ENCODE results near the gene TIAM2. TPM values are rescaled to one million over a fixed set of nuclear protein-coding genes. Genes with fewer than 3 reads are reported as not detected.
"Not testable (repeated sequence)": the region's sequence is repeated elsewhere in the genome, so short reads cannot be mapped to it uniquely, and the experiment has no call there.

TIAM2 gene
- total RNA-seq, 1 donor from 2014 or later, result 191 TPM

DNA sequence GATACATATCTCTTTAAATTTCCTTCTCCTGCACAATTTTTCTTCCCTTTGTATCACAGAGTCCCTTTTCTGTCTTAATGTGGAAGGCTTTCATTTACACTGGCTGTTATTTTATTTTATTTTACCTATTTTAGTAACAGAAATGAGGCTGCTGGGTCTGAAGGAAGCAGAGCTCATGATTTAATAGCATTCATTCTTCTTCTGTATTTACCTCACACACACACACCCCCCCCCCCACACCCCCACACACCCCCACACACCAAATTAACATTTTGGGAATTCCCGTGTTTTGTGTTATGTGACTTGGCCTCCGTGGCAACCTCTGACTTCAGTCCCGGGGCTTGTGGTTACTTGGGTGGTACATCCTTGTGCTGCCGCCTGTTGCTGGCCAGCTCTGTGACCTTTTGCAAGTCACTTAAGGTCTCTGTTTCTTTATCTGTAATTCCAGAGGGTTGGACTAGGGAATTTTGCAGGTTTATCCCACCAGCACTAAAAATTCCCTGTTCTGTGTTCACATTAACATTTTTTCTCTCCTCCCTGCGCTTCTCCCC, 108.8 kb downstream of the TIAM2 start:
- DNase-seq, result no peak

DNA sequence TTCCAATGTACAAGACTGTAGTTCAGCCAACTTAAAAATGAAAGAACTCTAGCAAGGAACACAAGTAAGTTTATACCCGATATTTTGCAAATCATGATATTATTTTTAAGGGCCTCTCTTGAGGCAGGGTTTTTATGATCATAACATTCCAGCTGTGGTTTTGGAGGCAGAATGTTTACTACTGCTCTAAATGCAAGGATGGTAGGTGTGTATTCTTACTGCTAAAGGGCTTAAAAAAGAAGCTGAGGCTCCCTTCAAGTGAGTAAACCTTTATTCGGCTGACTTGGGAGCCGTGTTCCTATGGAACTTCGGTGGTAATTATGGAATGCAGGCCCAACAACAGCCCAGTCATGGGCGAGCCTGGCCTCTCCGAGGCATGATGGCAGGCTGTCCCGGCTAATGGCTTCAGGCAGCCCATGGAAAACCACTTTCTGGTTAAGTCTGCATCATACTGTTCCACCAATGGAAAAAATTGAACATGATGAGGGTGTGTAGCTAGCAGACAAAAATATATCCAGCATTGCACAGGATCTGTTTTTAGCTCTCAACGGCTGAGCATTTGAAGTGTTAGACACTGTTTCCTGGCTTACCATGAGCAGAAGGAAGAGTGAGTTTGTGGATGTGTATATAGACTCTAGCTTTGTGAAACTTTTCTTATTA, 111.5 kb downstream of the TIAM2 start:
- DNase-seq, result no peak

DNA sequence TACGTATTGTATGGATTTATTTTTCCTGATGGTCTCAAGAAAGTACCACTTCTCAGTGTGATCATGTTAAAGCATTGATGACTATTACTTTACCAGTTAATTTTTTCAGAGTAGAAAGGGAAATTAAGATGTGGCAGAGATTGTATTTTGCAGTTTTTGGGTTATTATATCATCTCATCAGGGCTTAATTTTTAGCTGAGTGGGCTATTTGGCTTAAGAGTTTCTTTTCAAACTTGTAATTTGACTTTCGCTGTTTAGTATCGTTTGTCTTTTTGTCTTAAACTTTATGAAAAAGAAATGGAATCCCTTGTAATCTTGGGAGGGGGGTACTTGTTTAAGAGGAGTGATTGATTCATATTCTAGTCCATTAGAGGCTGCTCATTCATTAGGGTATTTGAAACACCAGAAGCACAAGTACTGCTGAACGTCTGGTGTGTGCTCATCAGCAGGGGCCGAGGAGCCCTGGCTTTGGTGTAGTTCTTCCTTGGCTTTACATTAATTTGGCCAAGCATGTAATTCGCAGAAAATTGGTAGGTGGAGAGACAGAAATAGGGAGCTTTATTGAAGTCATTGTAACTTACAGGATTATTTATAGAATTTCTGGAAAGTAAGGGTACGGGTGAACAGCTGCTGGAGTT, 112.4 kb downstream of the TIAM2 start:
- no peak for DNase-seq

DNA sequence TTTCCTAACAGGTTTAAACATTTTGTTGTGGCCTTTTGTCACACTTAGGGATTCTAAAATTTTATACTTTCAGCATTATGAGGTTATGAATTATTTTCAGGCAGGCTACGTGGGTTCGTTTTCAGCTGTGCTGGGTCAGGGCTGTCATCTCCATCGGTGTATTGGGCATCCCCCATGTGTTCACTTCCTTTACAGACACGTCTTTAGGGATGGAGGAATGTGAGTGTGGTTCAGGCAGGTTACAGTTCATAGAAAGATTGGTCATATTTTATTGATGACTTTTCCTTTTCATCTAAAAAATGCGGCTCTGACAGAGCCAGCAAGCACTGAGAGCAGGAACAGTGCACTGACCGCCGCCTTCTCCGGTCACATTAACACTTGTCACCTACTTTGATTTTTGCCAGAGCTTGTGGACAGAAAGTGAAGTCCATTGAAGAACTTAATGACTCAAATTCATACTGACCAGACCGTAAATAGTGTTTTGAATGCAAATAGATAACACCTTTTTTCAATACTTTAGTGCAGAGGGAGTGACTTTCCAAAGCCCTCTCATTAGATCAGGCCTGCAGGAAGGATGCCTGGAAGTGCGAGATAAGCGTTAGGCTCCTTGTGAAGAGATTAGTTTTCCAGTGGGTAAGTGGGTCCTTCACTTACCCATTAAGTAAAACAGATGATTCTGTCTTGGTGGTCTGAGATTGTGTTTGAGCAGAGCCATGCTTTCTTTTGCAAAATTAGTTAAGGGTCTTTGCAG, 113.1 kb downstream of the TIAM2 start:
- no peak for DNase-seq

DNA sequence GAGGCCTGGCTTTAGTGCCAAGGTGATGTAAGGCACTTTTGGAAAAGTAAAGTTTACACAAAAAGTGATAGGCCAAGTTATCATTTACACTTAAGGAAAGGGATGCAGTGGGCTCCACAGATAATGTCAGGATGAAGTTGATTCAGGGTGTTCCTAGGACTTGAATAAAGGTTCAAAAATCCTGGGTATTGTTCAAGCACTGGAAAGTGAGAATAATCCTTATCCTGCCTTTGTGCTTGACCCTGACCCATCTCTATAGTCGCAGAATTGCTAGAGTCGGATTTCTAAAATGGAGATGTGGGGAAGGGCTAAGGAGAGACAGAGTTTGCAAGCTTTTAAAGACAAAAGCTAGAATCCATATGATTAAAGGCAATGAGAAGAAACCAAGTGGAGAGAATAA, 115.6 kb downstream of the TIAM2 start:
- no peak for DNase-seq

DNA sequence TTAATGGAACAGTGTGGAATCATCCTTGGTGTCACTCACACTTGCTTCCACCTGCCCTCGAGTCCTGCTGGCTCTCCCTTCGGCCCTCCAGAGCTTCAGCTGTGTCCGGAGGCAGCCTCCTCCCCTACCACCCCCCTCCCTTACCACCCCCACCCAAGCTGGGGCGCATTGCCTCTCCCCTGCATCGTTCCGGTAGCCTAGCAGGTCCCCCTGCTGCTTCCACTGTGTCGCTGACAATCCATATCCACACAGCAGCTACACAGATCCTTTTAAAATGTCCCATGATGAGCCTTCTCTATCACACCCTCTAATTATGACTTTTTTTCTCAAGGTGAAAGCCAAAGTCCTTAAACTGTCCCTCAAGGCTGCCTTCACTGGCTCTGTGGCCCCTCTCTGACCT, 117.6 kb downstream of the TIAM2 start:
- no peak for DNase-seq

DNA sequence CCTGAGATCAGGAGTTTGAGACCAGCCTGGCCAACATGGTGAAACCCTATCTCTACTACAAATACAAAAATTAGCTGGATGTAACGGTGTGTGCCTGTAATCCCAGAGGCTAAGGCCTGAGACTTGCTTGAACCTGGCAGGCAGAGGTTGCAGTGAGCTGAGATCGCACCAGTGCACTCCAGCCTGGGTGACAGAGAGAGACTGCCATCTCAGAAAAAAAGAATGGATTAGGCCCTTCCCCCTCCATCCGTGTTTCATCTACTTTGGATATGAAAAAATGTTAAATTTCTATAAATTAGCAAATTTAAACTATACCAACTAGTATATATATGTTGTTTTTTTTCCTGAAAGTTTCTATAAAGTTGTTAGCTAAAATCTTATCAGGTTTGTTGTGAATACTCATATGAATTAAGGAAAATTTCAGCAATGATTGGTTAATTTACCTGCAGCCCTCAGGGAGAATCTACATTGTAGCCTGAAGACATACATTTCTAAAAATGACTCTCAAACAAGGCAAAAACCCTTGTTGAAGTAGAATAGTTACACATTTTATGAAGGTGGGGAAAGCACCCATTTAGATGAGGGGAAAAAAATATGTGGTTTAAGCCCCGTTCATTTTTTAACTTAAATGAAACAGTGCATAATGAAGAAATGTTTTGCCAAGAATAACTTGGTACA, 120.9 kb downstream of the TIAM2 start:
- DNase-seq, result no peak

DNA sequence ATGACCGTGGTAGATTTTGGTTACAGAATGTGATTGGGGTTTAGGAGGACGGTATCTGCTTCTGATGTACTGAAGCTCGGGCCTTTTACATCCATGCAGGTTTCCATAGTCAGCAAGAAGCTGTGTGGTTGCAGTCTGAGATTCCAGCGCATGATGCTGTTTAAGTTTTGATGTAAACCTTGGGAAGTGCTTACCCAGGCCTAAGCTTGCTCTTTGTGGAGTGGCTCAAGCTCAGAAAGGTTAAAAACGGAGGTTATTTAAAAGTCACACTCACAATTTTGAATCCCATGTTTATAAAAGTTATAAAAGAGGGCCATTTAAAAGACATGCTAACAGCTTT, 121.4 kb downstream of the TIAM2 start:
- DNase-seq, result no peak

DNA sequence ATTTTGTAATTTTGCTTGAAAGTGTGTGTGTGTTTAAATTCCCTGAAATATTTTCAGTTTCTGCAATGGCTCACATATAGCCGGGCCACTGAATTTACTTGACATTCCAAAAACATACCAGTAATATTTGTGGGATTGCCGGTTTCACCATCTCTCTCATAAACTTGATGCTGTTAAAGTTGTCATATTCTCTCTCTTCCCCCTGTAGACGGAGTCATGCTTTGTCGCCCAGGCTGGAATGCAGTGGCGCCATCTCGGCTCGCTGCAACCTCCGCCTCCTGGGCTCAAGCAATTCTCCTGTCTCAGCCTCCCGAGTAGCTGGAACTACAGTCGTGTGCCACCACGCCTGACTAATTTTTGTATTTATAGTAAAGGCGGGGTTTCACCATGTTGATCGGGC, 122.1 kb downstream of the TIAM2 start:
- no peak for DNase-seq

DNA sequence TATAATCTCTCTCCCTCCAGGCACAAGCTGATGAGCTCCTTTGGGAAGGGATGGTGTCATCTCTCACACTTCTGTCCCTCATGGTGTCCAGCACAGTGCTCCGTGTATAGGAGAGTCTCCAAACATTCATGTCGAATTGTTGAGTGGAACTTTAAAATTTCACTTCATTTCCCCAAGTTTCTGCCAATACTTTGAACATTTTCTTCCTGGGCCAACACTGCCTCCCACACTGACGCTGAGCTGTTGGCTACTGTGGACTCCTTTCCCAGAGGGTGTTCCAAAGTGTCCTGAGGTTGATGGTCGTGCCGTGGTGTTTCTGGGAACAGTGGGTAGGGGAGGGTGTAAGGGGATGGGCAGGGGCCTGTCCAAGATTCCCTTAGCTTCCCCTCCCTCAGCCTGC, 122.7 kb downstream of the TIAM2 start:
- no peak for DNase-seq

DNA sequence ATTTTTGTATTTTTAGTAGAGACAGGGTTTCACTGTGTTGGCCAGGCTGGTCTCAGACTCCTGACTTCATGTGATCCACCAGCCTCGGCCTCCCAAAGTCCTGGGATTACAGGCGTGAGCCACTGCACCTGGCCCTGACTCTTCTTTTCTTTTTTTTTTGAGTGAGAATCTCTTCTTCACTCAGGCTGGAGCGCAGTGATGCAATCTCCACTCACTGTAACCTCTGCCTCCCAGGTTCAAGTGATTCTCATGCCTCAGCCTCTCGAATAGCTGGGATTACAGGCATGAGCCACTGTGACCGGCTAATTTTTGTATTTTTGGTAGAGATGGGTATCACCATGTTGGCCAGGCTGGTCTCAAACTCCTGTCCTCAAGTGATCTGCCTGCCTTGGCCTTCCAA, 124.1 kb downstream of the TIAM2 start:
- not testable (repeated sequence) for DNase-seq

DNA sequence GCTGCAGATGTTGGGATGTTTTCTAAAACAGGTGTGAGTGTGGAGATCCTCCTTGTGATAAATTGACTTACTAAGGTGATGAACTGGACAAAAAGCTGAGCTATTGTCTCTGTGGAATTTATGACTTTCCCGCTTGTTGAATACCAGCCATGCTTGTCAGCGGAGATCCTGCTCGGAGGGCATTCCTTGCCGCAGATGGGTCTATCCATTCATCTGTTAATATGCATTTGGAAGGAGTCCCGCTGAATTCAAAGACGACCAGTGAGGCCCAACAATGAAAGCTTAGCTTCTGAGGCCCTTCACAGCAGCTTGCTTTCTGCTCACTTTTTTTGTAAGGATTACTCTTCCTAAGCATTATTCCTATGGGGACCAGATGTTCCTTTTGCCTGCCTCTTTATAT, 124.9 kb downstream of the TIAM2 start:
- DNase-seq, result no peak

DNA sequence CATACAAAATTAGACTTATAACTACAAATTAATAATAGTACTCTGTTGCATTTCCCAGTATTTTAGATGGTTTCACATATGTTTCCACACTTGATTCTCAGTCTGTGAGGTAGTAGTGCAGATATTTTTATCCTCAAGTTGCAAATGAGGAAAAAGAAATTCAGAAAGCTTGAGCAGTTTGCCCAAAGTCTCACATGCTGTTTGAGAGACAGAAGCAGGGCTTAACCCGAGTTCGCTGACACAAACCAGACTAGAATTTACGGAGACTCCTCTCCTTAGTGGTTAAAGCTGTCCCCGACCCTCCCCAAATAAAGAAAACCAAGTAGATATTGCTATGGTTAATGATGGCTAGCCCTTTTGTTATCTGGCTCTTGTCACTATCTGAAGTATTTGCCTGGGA, 126.2 kb downstream of the TIAM2 start:
- DNase-seq, result no peak

DNA sequence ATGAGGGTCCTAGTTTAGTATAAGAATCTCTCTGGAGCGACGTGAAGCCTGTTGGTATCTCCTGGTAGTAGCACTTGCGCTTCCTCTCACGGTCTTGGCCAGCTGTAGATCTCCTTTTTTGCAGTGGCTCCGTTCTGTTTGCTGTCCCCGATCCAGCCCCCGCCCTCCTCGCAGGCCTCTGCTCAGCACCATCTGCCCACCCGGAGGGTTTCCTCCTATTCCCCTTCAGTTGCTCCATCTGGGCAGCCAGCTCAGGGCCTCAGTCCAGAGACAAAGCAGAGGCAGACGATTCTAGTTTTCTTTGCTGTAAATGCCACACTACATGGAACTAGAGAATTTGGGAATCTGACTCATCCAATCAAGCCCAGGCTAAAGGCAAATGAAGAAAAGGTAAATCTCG, 126.6 kb downstream of the TIAM2 start:
- peak; percentile 16 for DNase-seq

DNA sequence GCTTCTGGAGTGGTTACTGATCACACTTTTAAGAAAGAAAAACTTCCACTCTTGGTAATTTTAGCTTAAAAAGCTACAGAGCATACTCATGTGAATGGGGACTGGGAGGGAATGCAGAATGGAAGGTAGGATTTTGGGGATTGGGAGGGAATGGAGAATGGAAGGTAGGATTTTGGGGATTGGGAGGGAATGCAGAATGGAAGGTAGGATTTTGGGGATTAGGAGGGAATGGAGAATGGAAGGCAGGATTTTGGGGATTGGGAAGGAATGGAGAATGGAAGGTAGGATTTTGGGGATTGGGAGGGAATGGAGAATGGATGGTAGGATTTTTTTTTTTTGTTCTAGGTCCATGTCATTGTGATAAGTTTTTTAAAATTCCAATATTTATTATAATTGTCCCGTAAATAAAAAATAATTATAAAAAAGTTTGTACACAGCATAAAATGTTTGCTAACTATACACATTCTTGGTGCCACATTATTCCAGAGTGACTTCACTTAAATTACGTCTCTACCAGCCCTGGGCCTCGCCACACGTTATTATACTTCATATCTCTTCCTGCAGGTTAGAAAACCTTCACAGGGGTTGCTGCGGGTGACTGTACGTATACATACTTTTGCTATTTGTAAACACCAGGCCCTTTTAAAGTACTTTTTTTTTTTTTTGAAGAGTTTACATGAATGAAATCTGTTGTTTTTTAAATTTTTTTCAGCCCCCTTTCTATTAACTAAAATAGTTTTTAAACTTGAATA, 127.3 kb downstream of the TIAM2 start:
- DNase-seq, result no peak

DNA sequence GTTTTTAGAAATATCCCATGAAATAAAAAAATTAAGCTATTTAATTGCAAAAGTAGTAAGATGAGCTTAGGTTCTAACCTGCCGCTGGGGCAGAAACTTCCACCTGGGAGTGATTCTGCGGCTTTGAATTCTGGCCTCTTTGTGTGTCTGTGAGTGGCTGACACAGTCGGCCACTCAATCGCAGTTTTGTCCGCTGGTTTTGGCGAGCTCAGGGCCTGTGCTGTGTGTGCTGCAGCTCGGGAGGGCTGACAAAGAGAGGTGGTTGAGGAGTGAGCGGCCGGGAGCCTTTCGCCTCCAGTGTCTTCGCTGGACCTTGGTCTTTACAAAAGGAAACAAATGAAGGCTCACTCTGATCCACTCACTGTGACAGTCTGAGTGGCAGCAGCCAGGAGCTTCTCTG, 128.4 kb downstream of the TIAM2 start:
- no peak for DNase-seq

DNA sequence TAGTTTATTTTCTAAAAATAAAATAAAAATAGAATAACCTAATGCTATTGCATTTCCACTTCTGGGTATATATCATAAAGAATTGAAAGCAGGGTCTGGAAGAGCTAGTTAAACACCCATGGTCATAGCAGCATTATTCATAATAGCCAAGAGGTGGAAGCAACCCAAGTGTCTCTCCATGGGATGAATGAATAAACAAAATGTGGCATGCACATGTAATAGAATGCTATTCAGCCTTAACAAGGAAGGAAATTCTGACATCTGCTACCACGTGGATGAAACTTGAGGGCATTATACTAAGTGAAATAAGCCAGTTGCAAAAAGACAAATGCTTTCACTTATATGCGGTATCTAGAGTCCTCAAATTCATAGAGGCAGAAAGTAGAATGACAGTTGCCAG, 130.8 kb downstream of the TIAM2 start:
- DNase-seq, result no peak

DNA sequence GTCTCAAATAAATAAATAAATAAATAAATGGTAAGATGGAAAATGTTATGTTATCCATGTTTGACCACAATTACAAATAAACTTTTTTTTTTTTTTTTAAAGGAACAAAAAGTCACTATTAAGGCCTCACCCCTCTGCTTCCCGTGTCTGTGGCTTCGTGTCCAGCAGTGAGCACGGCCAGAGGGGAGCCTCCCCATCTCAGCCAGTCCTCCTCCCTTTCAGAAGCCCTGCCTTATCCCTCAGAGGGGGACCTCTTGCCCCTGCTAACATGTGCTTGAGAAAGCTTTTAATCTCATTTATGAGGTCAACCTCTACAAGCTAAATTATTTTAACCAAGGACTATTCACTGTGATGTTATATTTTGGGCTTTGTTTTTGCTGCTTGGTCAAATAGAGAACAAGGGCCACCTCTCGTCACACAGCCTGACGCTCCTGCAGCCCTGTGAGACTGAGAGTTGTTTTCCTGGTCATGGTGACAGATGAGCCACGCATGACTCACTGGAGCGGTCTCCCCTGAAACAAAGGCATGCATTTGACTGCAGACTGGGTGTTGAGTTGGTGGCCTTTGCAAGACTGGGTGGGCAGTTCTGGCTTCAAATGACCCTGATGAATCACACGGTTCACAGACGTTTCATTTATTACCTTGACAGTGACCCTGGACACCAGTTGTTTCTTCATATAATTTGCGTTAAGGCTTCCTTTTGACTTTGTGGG, 131.8 kb downstream of the TIAM2 start:
- no peak for DNase-seq

DNA sequence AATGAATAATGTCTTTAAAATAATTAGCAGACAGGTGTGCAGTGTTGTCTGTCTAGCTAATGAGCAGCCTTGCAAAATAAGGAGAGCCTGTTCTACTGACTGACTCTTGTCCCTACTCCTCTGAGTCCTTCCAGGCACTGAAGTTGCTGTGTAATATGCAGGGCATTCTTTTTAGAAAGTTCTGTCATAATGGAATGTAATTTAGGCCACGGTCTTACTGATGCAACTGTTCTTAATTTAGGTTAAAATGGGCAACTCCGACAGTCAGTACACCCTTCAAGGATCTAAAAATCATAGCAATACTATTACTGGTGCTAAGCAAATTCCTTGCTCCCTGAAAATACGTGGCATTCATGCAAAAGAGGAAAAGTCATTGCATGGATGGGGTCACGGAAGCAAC, 133.9 kb downstream of the TIAM2 start:
- no peak for DNase-seq

DNA sequence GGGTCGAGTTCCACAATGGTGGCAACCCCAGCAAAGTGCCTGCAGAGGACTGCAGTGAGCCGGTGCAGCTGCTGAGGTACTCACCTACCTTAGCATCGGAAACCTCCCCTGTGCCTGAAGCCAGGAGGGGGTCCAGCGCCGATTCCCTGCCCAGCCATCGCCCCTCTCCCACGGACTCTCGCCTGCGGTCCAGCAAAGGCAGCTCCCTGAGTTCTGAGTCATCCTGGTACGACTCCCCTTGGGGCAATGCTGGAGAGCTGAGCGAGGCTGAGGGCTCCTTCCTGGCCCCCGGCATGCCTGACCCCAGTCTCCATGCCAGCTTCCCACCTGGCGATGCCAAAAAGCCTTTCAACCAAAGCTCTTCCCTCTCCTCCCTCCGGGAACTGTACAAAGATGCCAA, 134.6 kb downstream of the TIAM2 start:
- no peak for DNase-seq

DNA sequence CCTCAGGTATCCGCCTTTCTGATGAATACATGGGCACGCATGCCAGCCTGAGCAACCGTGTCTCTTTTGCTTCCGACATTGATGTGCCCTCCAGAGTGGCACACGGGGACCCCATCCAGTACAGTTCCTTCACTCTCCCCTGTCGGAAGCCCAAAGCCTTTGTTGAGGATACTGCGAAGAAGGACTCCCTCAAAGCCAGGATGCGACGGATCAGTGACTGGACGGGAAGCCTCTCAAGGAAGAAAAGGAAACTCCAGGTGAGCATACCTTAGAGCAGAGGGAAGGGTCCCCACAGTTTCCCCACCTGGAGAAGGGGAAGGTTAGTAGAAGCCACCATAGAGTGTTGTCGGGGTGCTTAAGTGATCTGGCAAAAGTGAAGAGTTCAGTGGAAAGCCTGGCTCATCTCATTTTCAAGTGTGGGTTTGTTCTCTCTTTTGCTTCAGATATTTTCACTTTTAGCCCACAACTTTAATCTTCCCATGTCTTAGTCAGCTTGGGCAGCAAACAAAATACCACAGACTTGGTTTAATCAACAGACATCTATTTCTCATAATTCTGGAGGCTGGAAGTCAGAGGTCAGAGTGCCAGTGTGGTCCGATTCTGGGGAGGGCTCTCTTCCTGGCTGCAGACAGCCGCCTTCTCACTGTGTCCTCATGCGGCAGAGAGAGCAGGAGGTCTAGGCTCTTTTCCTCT, 135.2 kb downstream of the TIAM2 start:
- no peak for DNase-seq

Data from occipital lobe (tissue), 2 donors.